SK-MEL-5 (cell line): ENCODE data around the gene SOWAHD. TPM values are rescaled to one million over a fixed set of nuclear protein-coding genes. Genes with fewer than 3 reads are reported as not detected.
"Not testable (repeated sequence)": the region's sequence is repeated elsewhere in the genome, so short reads cannot be mapped to it uniquely, and the experiment has no call there.

Experiments used
- DNase-seq: peaks from one replicate; pipeline ENCODE4 v3.0.0-alpha.2; 2016; ENCODE audit warnings: low read depth, low spot score
- in situ Hi-C: cut with HindIII; loops from 2 replicates; pipeline ENCODE4 v1.10.0; 2016; ENCODE audit warnings: low sequenced_read_pairs, high pct_unique_total_duplicates, low pct_unique_long_range_greater_than_20kb
- small RNA-seq, 2 experiments: library from RNA; depleted of rRNA; stranded (forward); fragments of <200 nt; gene quantifications; one replicate each; pipeline ENCODE3, GENCODE V24; 2014
- total RNA-seq: library from RNA; depleted of rRNA; stranded (reverse); fragments of >200 nt; shearing (Covaris generic); gene quantifications from 2 replicates; pipeline ENCODE4 v1.2.3, GENCODE V29; 2014; rRNA removed

Gene SOWAHD
- total RNA-seq, 1 experiment from 2014 or later, result not detected

- peak; percentile 88 for DNase-seq
- in situ Hi-C loops, result no loop called here
Observed at GRCh38 chrX:119791437-119792231, 33.2 kb downstream of the SOWAHD start, which contains the start of gene RPL39. TSS of gene RPL39 (minus strand) at chrX:119791630. CDS start at chrX:119791576, 54 bp downstream.

GRCh38 chrX:119801253-119802221, 43.1 kb downstream of the SOWAHD start:
- no peak for DNase-seq
- in situ Hi-C loops, result no loop called here

- no peak for DNase-seq
- in situ Hi-C loops, result no loop called here
Observed at GRCh38 chrX:119802546-119802945, 44.2 kb downstream of the SOWAHD start.

- DNase-seq, in situ Hi-C loops: not testable (repeated sequence)
Observed at GRCh38 chrX:119808461-119808860, 50.1 kb downstream of the SOWAHD start.

- in situ Hi-C loops, result no loop called here
- no peak for DNase-seq
Observed at GRCh38 chrX:119809185-119809666, 50.8 kb downstream of the SOWAHD start.

Small RNA genes within 50 kb of the gene (small RNA-seq; reads per million reads assigned to genes)
- 0 to 0.02 reads per million in 2 experiments for gene SNORA69

Other genes with a start within 250 kb of the SOWAHD start
- gene STEEP1, start 193.2 kb upstream of the SOWAHD start, total RNA-seq, result 53.5 and 64.5 TPM in 2 replicates
- gene UBE2A, start 184.0 kb upstream of the SOWAHD start, total RNA-seq, result 22.2 and 23.2 TPM in 2 replicates
- gene NKRF, start 152.2 kb upstream of the SOWAHD start, total RNA-seq, result 8.4 and 9.8 TPM in 2 replicates
- gene SEPTIN6, start 65.4 kb upstream of the SOWAHD start, total RNA-seq, result 37.4 and 37.9 TPM in 2 replicates
- 2,526 and 2,613 TPM in 2 replicates for gene RPL39, start 33.0 kb downstream of the SOWAHD start, total RNA-seq
- 3.9 and 4.5 TPM in 2 replicates for gene UPF3B, start 94.4 kb downstream of the SOWAHD start, total RNA-seq
- 25.7 and 27.0 TPM in 2 replicates for gene RNF113A, start 113.1 kb downstream of the SOWAHD start, total RNA-seq
- gene NDUFA1, start 113.2 kb downstream of the SOWAHD start, total RNA-seq, result 153 and 162 TPM in 2 replicates
- gene AKAP14, start 137.3 kb downstream of the SOWAHD start, total RNA-seq, result not detected in 2 replicates
- 4.7 and 5.5 TPM in 2 replicates for gene NKAP, start 185.2 kb downstream of the SOWAHD start, total RNA-seq